NCI-H146 treated with DMSO at 0.1 percent for 48 hours (cell line): ENCODE data around the gene OR13C2.
"Not testable (repeated sequence)": the region's sequence is repeated elsewhere in the genome, so short reads cannot be mapped to it uniquely, and the experiment has no call there.

Experiments
- DNase-seq: peaks from one replicate; lab custom pipeline; 2025; ENCODE audit not compliant: unreplicated experiment; lab: John Stamatoyannopoulos, UW

OR13C2 gene

DNA sequence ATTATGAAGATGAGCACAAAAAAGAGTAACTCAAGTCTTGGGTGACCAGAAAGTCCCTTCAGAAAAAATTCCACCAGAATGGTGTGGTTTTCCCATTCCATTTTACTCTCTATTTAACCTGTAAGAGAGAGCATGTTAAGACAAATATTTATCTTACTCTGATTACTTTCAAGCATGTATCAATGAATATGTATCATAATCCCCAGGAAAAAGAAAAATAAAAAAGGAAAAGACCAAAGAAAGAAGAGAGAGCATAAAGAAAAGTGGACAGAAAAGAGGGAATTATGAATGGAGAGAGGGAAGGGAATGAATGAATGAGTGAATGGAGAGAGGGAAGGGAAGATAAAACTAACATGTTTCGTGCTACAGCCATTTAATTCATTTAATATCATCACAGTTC, at the start of gene OR13C2:
OR13C2 (minus strand) TSS at position 101 of the 400 bp plus-strand sequence; CDS start at position 101, 0 bp downstream.
- not testable (repeated sequence) for DNase-seq

DNA sequence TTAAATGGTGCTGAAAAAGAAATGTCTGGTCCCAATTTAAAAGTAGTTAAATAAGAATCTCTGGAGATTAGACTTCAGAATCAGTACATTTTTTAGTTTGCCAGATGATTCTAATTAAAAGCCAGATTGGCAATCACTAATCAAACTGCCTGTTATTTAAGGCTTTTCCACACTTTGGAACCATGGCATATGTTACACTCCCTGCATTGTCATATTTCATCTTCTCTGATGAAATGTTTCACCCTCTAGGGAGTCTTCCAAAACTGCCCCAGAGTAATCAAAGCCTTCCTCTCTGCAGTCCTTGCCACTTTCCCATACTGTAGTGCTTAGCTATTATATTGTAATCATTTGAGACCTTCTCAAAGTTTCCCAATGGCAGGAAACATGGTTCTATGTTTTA, 30.0 kb upstream of the OR13C2 start:
- DNase-seq, result no peak

GRCh38 chr9:104633976-104634520, 28.6 kb upstream of the OR13C2 start:
- DNase-seq, result no peak

DNA sequence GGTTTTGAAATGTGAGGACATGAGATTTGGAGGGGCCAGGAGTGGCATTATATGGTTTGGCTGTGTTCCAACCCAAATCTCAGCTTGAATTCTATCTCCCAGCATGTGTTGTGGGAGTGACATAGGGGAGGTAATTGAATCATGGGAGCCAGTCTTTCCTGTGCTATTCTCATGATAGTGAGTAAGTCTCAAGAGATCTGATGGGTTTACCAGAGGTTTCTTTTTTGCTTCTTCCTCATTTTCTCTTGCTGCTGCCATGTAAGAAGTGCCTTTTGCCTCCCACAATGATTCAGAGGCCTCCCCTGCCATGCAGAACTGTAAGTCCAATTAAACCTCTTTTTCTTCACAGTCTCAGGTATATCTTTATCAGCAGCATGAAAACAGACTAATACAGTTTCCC, 20.5 kb upstream of the OR13C2 start:
- DNase-seq, result not testable (repeated sequence)

GRCh38 chr9:104618104-104618503, 12.7 kb upstream of the OR13C2 start, which contains the start of gene OR13C9:
Gene OR13C9 (minus strand): TSS chr9:104618204. CDS start chr9:104618204, 0 bp downstream.
- no peak for DNase-seq

DNA sequence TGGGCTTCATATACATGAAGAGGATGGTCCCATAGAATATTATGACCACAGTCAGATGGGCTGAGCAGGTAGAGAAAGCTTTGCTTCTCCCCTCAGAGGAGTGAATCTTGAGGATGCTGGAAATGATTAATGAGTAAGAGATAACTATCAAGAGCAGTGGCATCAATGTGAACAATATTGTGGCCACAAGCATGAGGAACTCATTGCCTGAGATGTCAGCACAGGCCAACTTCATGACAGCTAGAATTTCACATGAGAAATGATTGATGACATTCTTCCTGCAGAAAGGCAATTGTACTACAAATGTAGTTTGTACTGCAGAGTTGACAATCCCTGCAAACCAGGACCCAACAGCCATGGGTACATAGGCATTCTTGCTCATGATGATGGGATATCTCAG, 12.0 kb upstream of the OR13C2 start:
- DNase-seq, result no peak

DNA sequence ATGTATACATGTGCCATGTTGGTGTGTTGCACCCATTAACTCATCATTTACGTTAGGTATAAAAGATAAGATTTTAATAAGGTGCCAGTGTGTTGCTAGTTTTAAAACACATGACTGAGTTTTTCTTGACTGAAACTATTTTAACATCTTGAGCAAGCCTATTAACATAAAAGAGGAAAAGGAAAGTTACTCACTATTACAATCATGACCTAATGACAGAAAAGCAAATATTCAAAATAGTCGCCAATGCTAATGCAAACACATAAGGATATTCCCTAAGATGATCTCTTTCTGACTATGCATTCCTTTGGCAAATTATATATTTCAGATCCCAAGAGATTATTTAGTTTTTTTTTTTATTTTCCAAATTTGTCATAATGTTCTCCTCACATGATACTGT, 5.8 kb upstream of the OR13C2 start:
- DNase-seq, result no peak

- no peak for DNase-seq
Observed at GRCh38 chr9:104608336-104608735, 2.9 kb upstream of the OR13C2 start.

GRCh38 chr9:104606152-104606551, 725 bp upstream of the OR13C2 start:
- DNase-seq, result peak; percentile 11

GRCh38 chr9:104604801-104605200, 626 bp downstream of the OR13C2 start:
- no peak for DNase-seq

- not testable (repeated sequence) for DNase-seq
Observed at GRCh38 chr9:104599313-104599712, 6.1 kb downstream of the OR13C2 start, which contains the start of gene OR13C5. Gene OR13C5 (minus strand): TSS chr9:104599413. CDS start chr9:104599413, 0 bp downstream.

DNA sequence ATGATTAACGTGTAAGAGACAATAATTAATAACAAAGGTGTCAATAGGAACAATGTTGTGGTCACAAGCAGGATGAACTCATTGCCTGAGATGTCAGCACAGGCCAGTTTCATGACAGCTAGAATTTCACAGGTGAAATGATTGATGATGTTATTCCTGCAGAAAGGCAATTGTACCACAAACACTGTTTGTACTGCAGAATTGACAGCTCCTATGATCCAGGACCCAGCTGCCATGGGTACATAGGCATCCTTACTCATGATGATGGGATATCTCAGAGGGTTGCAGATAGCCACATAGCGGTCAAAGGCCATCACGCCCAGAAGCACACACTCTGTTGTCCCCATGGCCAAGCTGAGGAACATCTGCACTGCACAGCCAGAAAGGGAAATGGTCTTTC, 6.7 kb downstream of the OR13C2 start:
- not testable (repeated sequence) for DNase-seq

DNA sequence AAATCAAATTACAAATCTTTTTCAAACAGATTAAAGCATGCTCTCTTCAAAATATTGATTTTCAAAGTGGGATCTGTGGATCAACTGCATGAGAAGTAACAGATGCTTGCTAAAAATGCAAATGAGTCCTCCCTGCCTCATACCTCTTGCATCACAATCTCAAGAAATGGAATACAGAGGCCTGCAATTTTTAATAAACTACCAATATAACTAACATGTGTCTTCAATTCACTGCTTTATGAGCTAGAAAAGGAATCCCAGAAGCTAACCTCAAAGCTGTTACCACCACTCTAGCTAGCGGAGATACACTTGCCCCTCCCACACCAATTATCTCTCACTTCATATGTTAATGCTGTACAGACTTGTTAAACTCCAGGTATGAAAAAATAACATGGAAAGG, 15.8 kb downstream of the OR13C2 start:
- no peak for DNase-seq

GRCh38 chr9:104586496-104587180, 18.8 kb downstream of the OR13C2 start:
- no peak for DNase-seq

DNA sequence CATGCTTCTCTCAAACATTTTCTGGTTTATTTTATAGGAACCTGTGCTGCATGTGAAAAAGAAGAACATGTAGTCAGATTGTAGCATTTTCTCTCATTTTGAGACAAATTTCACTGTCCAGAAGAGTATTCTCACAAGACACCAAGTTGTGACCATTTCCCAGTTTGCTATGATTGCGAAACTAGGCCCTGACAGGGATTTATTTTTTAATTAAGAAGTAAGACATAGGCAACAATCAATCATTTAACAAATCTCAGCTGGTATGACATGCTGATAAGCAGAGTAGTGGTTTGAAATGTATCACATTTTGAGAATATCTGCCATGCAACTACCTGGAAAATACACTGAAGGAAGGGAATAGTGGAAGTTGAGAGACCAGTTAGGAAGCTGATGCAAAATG, 24.9 kb downstream of the OR13C2 start:
- DNase-seq, result no peak

DNA sequence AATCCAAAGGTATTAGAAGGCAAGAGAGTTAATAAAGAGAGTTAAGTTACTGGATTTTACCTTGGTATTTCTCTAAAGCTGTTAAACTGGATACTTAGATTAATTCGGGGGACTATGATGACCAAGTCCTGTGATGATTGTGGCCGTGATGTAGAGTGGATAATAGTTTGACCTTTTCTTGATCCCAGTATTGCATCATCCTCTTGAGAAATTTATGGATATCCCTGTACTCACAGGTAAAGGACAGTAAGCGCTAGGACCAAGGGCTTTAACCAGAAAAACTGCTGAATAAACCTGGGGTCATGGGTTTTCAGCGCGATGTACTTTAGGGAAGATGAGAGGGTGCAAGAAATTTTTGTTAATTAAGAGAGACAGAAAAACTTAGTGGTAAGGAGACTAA, 28.2 kb downstream of the OR13C2 start:
- DNase-seq, result no peak

- no peak for DNase-seq
Observed at GRCh38 chr9:104575456-104575855, 30.0 kb downstream of the OR13C2 start.

DNA sequence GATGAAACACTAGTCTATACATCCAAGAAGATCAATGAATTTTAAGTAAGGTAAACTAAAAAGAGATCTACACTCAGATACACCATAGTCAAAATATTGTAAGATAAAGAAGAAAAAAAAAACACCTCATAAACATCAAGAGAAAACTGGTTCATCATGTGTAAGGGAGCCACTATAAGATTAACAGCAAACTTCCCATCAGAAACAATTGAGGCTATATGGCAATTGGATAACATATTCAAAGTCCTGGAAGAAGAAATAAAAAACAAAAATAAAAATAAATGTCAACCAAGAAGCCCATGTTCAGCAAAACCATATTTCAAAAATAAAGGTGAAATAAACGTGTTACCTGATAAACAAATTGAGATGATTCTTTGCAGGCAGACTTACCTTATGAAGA, 32.8 kb downstream of the OR13C2 start:
- no peak for DNase-seq

DNA sequence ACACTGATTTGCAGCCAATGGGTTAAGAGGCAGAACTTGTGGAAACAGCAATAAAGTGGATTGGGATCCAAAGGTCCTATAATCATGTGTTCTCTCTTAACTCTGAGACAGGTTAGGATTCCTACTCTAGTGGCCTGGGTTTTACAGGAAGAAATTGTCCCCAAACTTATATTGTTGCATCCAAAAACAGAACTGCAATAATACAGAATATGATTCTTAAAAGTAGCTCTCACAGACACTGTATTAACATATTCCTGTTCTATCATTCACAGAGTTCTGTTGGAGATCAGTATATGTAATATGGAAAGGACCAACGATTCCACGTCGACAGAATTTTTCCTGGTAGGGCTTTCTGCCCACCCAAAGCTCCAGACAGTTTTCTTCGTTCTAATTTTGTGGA, 36.6 kb downstream of the OR13C2 start, which contains the start of gene OR13C8:
OR13C8 (plus strand) TSS at position 301 of the 400 bp plus-strand sequence; CDS start at position 301, 0 bp downstream.
- no peak for DNase-seq

DNA sequence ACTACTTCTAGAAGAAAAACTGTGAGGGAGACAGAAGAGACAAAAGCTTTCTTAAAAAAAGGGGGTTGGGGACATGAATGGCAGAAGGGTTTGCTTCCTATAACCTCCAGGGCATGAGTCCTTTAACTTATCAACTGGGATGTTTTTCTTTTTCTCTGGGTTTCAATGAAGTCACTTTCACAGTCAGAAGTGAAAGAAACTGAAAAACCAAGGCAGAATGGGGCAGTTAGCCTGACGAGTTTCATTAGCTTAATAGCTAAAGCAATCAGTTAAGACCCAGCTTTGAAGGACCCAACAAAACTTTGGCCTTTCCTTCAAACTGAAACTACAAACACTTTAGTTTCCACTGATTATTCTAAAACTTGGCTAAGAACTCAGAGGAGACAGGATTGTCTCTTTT, 41.1 kb downstream of the OR13C2 start:
- no peak for DNase-seq

DNA sequence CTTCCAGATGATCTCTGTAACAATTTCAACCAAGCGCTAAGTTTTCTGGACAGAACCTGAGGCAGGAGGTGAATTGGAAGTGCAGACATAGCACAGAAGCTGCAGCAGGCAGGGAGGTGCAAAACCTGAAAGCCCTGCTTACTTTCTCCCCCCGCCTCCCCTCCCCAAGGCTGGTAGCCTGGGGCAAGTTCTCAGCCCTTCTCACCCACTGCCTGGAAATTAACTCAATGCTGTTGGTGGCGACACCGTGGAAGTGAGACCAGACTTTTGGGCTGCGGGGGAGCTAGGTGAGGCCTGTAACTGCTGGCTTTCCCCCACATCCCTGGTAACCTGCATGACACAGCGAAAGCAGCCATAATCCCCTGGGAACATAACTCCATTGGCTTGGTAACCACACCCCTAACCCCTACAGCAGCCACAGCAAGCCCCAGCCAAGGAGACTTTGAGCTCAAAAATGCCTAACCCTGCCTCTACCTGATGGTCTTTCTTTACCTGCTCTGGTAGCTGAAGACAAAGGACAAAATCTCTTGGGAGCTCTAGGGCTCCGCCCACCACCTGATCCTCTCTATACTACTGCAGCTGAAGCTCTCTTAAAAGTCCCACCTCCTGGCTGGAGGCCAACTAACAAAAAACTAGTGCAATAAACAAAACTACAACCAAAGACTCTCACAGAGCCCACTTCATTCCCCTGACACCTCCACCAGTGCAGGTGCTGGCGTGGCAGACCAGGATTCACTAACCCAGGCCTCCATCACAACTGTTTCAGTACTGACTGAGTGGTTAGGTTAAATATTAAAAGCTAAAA, 48.4 kb downstream of the OR13C2 start:
- DNase-seq, result no peak

- no peak for DNase-seq
Observed at GRCh38 chr9:104555521-104555920, 49.9 kb downstream of the OR13C2 start.
